ENCODE measurements around the gene ANAPC4. TPM values are rescaled to one million over a fixed set of nuclear protein-coding genes. Genes with fewer than 3 reads are reported as not detected.

ANAPC4 gene
- total and polyA plus RNA-seq, 2 of the 8 experiments (the other 6 are each of a cell fraction or from before 2014, with no cell fraction given) = 8.7 to 31.6 TPM

DNA sequence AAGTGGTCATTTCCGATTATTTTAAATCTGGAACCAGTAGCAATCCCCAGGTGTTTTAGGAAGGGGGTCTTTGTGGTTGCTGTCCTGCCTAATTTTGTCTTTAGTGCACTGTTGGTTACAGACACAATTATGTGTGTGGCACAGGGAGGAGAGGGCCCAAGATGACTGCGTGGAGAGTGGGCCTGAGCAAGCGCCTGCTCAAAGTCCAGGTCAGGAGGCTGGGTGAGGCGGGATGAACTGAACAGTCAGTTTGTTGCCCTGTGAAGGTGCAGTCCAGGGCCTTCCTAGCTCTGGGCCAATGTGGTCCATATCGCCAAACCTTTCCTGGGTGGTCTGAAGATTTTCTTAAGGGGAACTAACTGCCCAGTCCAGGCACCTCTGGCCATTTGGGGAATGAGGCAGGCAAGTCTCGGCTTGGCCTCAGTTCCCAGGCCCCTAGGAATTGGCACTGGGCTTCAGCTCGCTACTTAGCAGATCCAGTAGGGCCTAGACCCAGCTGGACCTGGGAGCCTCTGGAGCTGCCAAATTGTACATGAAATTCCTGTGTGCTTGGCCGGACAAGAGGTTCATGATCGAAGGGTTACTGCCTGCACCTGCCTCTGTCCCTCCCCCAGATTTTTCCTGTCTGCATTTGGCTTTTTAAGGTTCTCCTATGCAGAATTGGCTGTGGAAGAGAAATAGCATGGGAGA is 47.6 kb downstream of the ANAPC4 start (continued):
- TF ChIP-seq, protein P1, sequence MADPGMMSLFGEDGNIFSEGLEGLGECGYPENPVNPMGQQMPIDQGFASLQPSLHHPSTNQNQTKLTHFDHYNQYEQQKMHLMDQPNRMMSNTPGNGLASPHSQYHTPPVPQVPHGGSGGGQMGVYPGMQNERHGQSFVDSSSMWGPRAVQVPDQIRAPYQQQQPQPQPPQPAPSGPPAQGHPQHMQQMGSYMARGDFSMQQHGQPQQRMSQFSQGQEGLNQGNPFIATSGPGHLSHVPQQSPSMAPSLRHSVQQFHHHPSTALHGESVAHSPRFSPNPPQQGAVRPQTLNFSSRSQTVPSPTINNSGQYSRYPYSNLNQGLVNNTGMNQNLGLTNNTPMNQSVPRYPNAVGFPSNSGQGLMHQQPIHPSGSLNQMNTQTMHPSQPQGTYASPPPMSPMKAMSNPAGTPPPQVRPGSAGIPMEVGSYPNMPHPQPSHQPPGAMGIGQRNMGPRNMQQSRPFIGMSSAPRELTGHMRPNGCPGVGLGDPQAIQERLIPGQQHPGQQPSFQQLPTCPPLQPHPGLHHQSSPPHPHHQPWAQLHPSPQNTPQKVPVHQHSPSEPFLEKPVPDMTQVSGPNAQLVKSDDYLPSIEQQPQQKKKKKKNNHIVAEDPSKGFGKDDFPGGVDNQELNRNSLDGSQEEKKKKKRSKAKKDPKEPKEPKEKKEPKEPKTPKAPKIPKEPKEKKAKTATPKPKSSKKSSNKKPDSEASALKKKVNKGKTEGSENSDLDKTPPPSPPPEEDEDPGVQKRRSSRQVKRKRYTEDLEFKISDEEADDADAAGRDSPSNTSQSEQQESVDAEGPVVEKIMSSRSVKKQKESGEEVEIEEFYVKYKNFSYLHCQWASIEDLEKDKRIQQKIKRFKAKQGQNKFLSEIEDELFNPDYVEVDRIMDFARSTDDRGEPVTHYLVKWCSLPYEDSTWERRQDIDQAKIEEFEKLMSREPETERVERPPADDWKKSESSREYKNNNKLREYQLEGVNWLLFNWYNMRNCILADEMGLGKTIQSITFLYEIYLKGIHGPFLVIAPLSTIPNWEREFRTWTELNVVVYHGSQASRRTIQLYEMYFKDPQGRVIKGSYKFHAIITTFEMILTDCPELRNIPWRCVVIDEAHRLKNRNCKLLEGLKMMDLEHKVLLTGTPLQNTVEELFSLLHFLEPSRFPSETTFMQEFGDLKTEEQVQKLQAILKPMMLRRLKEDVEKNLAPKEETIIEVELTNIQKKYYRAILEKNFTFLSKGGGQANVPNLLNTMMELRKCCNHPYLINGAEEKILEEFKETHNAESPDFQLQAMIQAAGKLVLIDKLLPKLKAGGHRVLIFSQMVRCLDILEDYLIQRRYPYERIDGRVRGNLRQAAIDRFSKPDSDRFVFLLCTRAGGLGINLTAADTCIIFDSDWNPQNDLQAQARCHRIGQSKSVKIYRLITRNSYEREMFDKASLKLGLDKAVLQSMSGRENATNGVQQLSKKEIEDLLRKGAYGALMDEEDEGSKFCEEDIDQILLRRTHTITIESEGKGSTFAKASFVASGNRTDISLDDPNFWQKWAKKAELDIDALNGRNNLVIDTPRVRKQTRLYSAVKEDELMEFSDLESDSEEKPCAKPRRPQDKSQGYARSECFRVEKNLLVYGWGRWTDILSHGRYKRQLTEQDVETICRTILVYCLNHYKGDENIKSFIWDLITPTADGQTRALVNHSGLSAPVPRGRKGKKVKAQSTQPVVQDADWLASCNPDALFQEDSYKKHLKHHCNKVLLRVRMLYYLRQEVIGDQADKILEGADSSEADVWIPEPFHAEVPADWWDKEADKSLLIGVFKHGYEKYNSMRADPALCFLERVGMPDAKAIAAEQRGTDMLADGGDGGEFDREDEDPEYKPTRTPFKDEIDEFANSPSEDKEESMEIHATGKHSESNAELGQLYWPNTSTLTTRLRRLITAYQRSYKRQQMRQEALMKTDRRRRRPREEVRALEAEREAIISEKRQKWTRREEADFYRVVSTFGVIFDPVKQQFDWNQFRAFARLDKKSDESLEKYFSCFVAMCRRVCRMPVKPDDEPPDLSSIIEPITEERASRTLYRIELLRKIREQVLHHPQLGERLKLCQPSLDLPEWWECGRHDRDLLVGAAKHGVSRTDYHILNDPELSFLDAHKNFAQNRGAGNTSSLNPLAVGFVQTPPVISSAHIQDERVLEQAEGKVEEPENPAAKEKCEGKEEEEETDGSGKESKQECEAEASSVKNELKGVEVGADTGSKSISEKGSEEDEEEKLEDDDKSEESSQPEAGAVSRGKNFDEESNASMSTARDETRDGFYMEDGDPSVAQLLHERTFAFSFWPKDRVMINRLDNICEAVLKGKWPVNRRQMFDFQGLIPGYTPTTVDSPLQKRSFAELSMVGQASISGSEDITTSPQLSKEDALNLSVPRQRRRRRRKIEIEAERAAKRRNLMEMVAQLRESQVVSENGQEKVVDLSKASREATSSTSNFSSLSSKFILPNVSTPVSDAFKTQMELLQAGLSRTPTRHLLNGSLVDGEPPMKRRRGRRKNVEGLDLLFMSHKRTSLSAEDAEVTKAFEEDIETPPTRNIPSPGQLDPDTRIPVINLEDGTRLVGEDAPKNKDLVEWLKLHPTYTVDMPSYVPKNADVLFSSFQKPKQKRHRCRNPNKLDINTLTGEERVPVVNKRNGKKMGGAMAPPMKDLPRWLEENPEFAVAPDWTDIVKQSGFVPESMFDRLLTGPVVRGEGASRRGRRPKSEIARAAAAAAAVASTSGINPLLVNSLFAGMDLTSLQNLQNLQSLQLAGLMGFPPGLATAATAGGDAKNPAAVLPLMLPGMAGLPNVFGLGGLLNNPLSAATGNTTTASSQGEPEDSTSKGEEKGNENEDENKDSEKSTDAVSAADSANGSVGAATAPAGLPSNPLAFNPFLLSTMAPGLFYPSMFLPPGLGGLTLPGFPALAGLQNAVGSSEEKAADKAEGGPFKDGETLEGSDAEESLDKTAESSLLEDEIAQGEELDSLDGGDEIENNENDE (IDR thresholded peaks at IDR 0.05; ENCODE audit: insufficient replicate concordance, low read length) = no peak
- TF ChIP-seq CTCF (IDR thresholded peaks at IDR 0.05; ENCODE audit: control extremely low read depth in 1 of 3, insufficient read depth in 1 of 3, low read depth in 1 of 3, low read length in 3 of 3) = no peak

Data from H1 (cell line).